Uterus (tissue), 2 donors: ENCODE data around the gene LGALS7B.
"Not testable (repeated sequence)": the region's sequence is repeated elsewhere in the genome, so short reads cannot be mapped to it uniquely, and the experiment has no call there.

ENCODE experiments used
- CTCF ChIP-seq, 4 experiments: fragments of 200-600 bp in 2 of 4; fragments of 450-650 bp in 2 of 4; sonication (generic) in 2 of 4; IDR thresholded peaks; one replicate each; pipeline ENCODE4 v1.5.1; 2016 to 2019; ENCODE audit warnings: antibody characterized with exemption in 4 of 4, mild to moderate bottlenecking in 2 of 4, moderate library complexity in 1 of 4
- POLR2A ChIP-seq, 2 donors: fragments of 450-650 bp; IDR thresholded peaks; one replicate each; pipeline ENCODE4 v1.6.1; 2016; ENCODE audit warnings: antibody characterized with exemption in 2 of 2, mild to moderate bottlenecking in 1 of 2, moderate library complexity in 1 of 2

- not testable (repeated sequence) for TF ChIP-seq CTCF, POLR2A (IDR thresholded peaks at IDR 0.05)
Measured at GRCh38 chr19:38760805-38761517, 28.0 kb upstream of the LGALS7B start.
